Adrenal gland (tissue), 5 donors: ENCODE measurements around the gene EMX1.

Experiments
- POLR2A ChIP-seq, 2 donors: fragments of 450-650 bp; IDR thresholded peaks; one replicate each; pipeline ENCODE4 v1.6.1; 2017; ENCODE audit warnings: antibody characterized with exemption in 2 of 2, mild to moderate bottlenecking in 2 of 2, moderate library complexity in 1 of 2
- TF ChIP-seq, protein P1 (sequence below), 6 experiments: fragments of 450-650 bp in 4 of 6; fragments of 200-600 bp in 2 of 6; sonication (generic) in 1 of 6; IDR thresholded peaks; 1 replicate in 5 of 6; 2 replicates in 1 of 6; pipeline versions ENCODE4 v1.5.1 to v1.8.0; 2016 to 2021; ENCODE audit warnings: antibody characterized with exemption in 6 of 6, mild to moderate bottlenecking in 2 of 6, moderate library complexity in 1 of 6
- donor health status: DM: no; HTN: no; CAD: no.

DNA sequence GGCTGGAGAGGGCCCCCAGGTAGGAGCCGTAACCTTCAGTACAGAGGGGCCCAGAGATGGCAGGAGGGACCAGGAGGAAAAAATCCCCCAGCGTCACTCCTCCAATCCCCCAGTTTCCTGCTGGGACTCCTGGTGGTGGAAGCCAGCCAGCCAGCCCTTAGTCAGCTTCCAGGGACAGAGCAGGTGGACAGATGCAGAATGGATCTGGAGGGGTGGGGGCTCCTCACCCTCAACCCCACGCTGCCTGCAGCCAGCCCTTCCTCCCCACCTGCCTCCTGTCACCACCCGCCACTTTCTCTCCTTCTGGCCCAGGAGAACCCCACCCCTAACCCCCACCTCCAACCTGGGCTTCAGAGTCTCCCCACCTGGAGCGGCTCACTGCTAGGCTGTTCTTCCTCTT is 21.1 kb downstream of the EMX1 start:
- TF ChIP-seq, protein P1, sequence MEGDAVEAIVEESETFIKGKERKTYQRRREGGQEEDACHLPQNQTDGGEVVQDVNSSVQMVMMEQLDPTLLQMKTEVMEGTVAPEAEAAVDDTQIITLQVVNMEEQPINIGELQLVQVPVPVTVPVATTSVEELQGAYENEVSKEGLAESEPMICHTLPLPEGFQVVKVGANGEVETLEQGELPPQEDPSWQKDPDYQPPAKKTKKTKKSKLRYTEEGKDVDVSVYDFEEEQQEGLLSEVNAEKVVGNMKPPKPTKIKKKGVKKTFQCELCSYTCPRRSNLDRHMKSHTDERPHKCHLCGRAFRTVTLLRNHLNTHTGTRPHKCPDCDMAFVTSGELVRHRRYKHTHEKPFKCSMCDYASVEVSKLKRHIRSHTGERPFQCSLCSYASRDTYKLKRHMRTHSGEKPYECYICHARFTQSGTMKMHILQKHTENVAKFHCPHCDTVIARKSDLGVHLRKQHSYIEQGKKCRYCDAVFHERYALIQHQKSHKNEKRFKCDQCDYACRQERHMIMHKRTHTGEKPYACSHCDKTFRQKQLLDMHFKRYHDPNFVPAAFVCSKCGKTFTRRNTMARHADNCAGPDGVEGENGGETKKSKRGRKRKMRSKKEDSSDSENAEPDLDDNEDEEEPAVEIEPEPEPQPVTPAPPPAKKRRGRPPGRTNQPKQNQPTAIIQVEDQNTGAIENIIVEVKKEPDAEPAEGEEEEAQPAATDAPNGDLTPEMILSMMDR (IDR thresholded peaks at IDR 0.05): no peak
- no peak for TF ChIP-seq POLR2A (IDR thresholded peaks at IDR 0.05)
